ENCODE measurements around the gene NHS.

The NHS gene

GRCh38 chrX:17655211-17656034 lies 280.4 kb downstream of the NHS start:
- in situ Hi-C loops (cut with MboI; ENCODE audit: low sequenced_read_pairs, unreplicated experiment): no loop called here
- no peak for DNase-seq (ENCODE audit: low spot score)
- TF ChIP-seq CTCF (IDR thresholded peaks at IDR 0.05; ENCODE audit: borderline replicate concordance, control extremely low read depth, extremely low read depth, insufficient read depth, missing control alignments): no peak

DNA sequence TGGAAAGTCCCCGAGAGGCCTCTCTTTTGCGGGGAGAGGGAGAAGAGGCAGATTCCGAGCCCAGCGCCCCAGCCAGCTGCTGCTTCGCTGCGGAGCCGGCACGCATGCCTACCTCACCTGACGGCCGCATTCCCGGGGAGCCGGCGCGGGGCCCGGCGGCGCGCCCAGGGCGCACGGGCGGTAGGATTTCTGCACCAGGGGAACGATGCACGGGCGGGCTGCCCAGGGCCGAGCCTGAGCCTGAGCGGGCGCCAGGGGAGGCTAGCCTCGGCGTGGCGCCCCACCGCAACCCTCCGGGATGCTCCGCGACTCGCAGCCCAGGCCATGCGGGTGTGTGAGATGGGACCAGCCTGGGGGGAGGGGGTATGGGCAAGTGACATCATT lies 281.0 kb downstream of the NHS start:
- TF ChIP-seq CTCF (IDR thresholded peaks at IDR 0.05; ENCODE audit: borderline replicate concordance, control extremely low read depth, extremely low read depth, insufficient read depth, missing control alignments): no peak

DNA sequence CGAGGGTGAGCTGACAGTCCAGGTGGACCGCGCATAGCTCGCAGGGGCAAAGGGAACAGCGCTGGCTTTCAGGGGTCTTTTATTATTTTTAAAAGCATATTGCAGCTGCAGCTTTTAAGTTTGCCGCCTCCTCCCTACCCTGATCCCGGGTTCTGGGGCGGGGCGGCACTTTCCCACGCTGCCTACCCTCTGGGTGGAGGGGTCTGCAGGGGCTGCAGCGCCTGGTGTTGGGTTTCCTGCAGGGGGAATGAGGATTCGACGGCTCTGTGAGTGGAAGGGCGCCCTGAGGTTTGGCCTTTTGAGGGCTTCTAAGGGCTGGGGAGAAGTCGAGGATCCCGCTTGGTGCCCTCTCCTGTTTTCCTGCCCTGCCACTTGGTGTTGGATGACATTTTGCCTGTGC lies 281.6 kb downstream of the NHS start:
- no peak for DNase-seq (ENCODE audit: low spot score)
- in situ Hi-C loops (cut with MboI; ENCODE audit: low sequenced_read_pairs, unreplicated experiment): no loop called here
- no peak for TF ChIP-seq CTCF (IDR thresholded peaks at IDR 0.05; ENCODE audit: borderline replicate concordance, control extremely low read depth, extremely low read depth, insufficient read depth, missing control alignments)

More for the DNA sequence above, 281.0 kb downstream of the NHS start:
- DNase-seq (ENCODE audit: low spot score): no peak
- in situ Hi-C loops (cut with MboI; ENCODE audit: low sequenced_read_pairs, unreplicated experiment): no loop called here

DNA sequence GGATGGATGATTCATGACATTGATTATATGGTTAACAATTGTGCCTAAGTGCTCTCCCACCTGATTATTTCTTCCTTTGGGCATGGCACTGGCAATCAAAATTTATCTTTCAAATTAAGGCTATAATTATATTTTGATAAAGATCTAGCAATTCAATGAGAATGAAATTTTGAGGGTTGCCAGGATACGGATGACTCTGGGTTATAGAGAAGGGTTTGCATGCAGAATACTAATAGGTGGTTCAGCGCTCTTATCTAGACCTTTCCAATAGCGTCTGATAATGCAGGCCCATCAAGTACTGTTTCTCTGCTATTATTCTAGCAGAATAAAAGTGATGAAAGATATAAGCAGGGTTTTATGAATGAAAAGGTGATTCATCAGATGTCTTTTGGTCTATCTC lies 287.4 kb downstream of the NHS start:
- DNase-seq (ENCODE audit: low spot score): no peak
- TF ChIP-seq CTCF (IDR thresholded peaks at IDR 0.05; ENCODE audit: borderline replicate concordance, control extremely low read depth, extremely low read depth, insufficient read depth, missing control alignments): no peak
- in situ Hi-C loops (cut with MboI; ENCODE audit: low sequenced_read_pairs, unreplicated experiment): no loop called here

DNA sequence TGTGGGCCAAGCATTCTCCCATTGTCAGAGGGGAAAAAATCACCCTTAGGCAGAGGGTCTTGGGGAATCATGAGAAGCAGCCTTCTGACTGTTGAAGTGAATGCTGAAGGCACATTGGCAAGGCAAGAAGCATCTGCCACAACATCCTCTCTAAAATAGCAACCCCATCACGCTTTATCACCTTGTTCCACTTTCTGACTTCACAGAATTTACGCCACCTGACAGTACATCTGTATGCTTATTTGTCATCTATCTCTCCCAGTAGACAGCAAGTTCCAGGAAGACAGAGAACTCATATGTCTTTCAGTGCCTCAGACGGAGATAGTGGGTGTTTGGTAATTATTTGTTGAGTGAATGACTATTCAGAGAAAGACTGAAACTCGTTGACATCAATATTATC lies 293.9 kb downstream of the NHS start:
- no peak for TF ChIP-seq CTCF (IDR thresholded peaks at IDR 0.05; ENCODE audit: borderline replicate concordance, control extremely low read depth, extremely low read depth, insufficient read depth, missing control alignments)
- no peak for DNase-seq (ENCODE audit: low spot score)
- in situ Hi-C loops (cut with MboI; ENCODE audit: low sequenced_read_pairs, unreplicated experiment): no loop called here

DNA sequence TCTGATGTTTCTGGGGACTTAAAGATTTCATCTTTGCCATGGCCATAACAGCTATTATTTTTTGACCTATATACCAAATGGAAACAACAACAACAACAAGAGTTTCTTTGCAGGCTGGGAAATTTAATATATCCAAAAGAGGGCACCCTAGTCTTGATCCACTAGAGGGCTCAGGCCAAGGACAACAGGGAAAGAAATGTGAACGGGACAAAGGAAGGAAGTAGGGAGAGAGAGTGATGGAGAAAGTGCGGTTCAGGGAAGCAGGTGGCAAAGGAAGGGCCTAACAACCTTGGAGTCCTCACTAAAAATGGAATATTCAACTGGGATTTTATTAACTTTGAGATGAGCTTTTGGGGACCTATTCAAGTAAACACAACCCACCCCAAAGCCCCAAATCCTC lies 294.5 kb downstream of the NHS start:
- in situ Hi-C loops (cut with MboI; ENCODE audit: low sequenced_read_pairs, unreplicated experiment): no loop called here
- DNase-seq (ENCODE audit: low spot score): no peak
- no peak for TF ChIP-seq CTCF (IDR thresholded peaks at IDR 0.05; ENCODE audit: borderline replicate concordance, control extremely low read depth, extremely low read depth, insufficient read depth, missing control alignments)

All from GM13976 (cell line).